GM19324 (cell line): ENCODE data around the gene BIRC6.
"Not testable (repeated sequence)": the region's sequence is repeated elsewhere in the genome, so short reads cannot be mapped to it uniquely, and the experiment has no call there.

ENCODE experiments used
- ATAC-seq: cut with Tn5 transposase; IDR thresholded peaks from one replicate; pipeline ENCODE4 v1.9.1; 2021; ENCODE audit warnings: mild to moderate bottlenecking, moderate library complexity; ENCODE audit not compliant: unreplicated experiment, low FRiP score

The BIRC6 gene

DNA sequence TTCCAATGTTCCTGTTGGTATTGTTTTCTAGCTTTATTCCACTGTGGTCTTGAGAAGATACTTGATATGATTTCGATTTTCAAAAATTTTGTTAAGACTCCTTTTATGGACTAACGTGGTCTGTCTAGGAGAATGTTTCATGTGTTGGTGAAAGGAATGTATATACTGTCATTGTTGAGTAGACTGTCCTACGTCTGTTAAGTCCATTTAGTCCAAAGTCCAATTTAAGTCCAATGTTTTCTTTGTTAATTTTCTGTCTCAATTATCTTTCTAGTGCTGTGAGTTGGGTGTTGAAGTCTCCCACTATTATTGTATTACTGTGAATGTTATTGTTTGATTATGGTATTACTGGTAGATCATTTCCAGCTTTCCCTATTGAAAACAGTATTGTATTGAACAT lies 215.2 kb downstream of the BIRC6 start:
- no peak for ATAC-seq

GRCh38 chr2:32572737-32573136 lies 215.9 kb downstream of the BIRC6 start:
- no peak for ATAC-seq

DNA sequence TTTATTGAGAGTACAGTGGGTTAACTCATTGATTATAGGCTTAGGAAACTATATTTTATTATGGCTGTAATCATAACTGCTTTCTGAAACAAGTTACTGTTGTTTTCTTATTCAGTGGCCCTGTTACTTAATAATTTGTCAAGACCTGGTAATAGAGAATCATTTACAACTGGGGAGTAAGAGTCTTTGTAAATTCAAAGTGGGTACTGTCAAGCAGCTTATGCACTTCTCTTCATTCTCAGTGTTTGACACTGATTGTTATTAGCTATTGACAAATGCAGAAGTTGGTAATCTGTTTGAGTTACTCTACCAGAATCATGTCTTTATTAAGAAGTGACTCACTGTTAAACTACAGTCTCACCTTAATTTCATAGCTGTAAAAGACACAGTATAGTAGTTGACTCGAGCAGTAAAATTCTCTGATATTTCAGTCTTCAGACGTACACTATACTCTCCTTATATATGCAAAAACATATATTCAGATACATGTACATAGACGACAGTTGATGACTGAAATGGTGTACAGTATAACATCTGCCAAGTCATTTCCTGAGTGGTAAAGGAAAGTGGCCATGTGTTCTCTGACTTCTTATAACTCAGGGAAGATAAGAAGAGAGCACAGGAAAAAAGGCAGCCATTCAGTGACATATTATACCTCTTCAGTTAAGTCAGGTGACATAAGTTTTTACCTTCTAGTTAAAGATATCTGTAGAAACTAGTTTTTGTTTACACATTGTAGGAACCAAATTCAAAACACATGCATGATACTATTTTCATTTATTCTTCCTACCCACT lies 235.0 kb downstream of the BIRC6 start:
- peak; percentile 50 for ATAC-seq

- ATAC-seq = no peak
Observed at GRCh38 chr2:32594573-32594972, 237.8 kb downstream of the BIRC6 start.

DNA sequence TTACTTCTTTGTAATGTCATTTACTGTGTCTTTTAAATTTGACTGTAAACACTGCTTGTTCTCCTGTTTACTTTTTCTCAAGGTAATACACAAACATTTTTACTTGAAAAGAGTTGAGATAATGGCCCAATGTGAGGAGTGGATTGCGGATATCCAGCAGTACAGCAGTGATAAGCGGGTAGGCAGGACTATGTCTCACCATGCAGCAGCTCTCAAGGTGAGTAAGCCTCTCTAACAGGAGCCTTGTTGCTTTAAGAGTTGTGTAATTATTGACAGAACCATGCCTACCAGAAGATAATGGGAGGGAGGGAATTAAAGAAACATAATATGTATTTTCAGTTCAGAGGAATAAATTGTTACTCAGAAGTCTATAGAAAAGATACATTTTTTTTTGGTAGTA lies 254.5 kb downstream of the BIRC6 start:
- ATAC-seq = no peak

DNA sequence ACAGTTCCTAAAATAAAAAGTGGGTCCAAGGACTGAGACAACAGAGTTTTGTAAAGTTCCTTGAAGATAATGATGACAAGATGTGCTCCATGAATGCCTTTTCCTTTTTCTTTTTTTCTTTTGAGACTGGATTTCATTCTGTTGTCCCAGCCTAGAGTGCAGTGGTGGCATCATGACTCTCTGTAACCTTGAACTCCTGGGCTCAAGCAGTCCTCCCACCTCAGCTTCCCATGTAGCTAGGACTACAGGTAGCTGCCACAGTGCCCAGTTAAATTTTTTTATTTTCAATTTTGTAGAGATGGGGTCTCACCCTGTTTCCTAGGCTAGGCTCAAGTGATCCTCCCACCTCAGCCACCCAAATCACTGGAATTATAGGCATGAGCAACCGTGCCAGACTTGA lies 254.9 kb downstream of the BIRC6 start:
- ATAC-seq = no peak

DNA sequence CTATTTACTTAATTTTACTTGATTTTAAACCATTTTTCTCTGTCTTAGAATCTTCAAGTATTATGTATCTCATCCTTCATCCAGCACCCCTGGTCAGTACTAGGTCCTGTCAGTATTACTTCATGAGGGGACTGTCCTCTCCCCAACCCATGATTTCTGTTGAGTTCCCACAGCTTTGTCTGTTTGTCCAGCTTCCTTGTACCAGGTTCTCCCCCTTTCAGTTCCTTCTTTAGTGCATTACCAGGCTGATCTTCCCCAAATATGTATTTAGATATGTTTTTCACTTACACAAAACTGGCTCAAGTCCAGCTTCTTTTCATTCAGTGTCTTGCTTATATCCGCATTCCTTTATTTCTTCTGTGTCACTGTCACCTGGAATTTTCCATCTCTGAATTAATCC lies 257.3 kb downstream of the BIRC6 start:
- ATAC-seq = no peak

- no peak for ATAC-seq
Observed at GRCh38 chr2:32617599-32618189, 260.9 kb downstream of the BIRC6 start.

DNA sequence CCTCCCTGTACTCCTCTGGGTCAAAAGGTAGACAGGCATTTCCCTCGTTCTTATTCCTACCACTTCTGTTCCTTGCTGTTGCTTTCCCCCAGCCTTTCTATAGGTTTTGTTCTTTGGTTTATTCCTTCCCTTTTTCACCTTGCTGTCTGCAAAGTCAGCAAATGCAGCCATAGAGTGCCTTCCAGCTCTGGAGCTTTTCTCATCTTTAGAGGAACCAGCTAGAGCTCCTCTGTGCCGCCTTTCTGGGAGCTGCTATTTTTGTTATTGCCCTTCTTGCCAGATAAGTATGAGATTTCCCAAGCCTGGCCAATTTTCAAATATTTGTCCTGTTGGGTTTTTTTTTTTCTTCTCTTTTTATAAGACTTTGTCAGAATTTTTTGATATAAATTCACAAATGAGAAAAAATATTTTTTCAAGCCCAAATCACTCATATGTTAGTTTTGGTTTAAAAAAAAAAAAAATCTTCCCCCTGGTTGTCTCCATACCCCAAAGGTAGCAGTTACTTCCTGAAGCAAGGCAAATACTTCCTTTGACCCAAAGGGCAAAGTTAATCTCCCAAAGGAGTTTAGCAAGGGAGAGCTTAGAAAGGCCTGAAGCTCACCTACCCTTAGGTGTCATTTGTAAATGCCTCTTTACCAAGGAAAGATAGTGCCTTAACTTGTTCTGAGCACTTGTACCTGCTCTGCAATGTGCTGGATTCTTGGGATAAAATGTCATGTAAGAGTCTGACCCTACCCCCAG lies 265.9 kb downstream of the BIRC6 start:
- no peak for ATAC-seq

GRCh38 chr2:32623311-32623706 lies 266.5 kb downstream of the BIRC6 start:
- ATAC-seq = no peak

DNA sequence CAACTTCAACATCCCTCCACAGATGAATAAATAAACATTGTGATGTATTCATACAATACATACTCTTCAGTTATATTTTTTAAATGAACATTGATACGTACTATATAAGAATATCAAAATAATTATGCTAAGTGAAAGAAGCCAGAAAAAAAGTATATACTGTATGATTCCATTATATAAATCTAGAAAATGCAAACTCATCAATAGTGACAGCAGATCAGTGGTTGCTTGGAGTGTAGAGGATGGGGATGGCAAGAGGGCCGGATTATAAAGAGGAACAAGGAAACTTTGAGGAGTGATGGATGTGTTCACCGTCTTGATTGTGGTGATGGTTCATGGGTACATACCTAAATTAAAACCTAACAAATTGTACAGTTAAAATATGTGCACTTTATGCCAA lies 268.0 kb downstream of the BIRC6 start:
- ATAC-seq = no peak

- no peak for ATAC-seq
Observed at GRCh38 chr2:32626639-32627221, 269.9 kb downstream of the BIRC6 start.

GRCh38 chr2:32627441-32627813 lies 270.6 kb downstream of the BIRC6 start:
- peak; percentile 37 for ATAC-seq

- peak; percentile 99 for ATAC-seq
Observed at GRCh38 chr2:32627814-32628579, 271.2 kb downstream of the BIRC6 start, which contains the start of gene TTC27. Gene TTC27, plus strand, starts transcription at chr2:32628050. Its CDS starts 243 bp downstream, at chr2:32628293.

DNA sequence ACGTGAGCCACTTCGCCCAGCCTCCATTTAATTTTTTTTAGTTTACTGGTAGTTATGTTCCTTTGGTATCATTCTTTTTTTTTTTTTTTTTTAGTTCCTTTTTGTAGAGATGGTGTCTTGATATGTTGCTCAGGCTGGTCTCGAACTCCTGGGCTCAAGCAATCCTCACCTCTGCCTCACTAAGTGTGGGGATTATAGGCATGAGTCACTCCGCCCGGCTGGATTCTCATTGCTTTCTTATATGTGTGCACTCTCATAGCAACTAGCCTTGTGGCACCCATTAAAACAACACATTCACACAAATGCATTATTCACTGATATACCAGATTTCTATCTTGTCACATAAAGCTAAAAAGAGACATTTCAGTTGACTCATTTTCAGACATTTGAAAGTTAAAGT lies 275.3 kb downstream of the BIRC6 start:
- no peak for ATAC-seq

GRCh38 chr2:32633040-32633439 lies 276.2 kb downstream of the BIRC6 start:
- no peak for ATAC-seq

GRCh38 chr2:32638548-32638947 lies 281.7 kb downstream of the BIRC6 start:
- ATAC-seq = not testable (repeated sequence)

DNA sequence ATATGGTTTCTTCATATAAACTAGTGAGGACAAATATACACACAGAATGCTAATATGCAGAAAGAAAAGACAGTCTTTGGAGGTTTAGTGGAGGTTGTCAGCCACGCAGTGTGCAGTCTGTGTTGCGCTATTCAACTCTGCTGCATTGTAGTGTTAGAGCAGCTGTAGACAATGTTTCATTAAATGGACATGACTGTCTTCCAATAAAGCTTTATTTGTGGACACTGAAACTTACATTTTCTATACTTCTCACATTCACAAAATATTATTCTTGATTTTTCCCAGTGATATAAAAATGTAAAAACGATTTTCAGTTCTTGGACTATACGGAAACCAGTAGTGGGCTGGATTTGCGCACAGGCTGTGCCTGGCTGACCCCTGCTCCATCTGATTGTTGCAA lies 284.4 kb downstream of the BIRC6 start:
- no peak for ATAC-seq

DNA sequence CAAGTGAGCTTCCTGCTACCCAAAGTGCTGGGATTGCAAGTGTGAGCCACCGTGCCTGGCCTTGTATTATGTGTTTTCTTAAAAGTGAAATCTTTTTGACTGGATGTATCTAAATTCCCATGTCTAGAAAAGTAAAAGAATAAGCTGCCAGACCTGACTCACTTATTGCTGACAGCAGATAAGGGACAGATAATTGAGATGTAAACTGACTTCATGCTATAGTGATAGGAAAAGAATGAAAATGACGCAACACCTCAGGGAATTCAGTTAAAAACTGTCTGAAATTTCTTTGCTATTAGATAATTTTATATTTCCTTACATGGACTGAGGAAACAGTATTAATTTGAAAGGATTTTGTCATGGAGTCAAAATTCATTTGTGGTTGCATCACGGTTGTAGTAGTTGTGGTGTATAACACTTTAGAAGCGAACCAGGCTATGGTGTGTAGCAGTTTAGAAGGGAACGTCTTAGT lies 290.4 kb downstream of the BIRC6 start:
- no peak for ATAC-seq

- no peak for ATAC-seq
Observed at GRCh38 chr2:32652555-32653209, 295.9 kb downstream of the BIRC6 start.
